ES-I3 (cell line): ENCODE data around the gene MYH6.
A peak's percentile ranks its signal among the peaks of the same experiment; 100 is the strongest.

Experiments used
- H3K36me3 ChIP-seq: 2 replicates; pipeline ENCODE4 v1.6.1; 2013; ENCODE audit warnings: mild to moderate bottlenecking, low read length, control low read depth, moderate library complexity; ENCODE audit not compliant: insufficient read depth
- H3K4me1 ChIP-seq: 2 replicates; pipeline ENCODE4 v1.6.1; 2013; ENCODE audit warnings: mild to moderate bottlenecking, control low read depth, low read length; ENCODE audit not compliant: insufficient read depth
- H3K9ac ChIP-seq: 2 replicates; pipeline ENCODE4 v1.6.1; 2013; ENCODE audit warnings: low read depth, mild to moderate bottlenecking, low read length, moderate library complexity
- H3K9me3 ChIP-seq: 2 replicates; pipeline ENCODE4 v1.6.1; 2013; ENCODE audit warnings: mild to moderate bottlenecking, low read length, moderate library complexity; ENCODE audit not compliant: control insufficient read depth, insufficient read depth

The MYH6 gene

DNA sequence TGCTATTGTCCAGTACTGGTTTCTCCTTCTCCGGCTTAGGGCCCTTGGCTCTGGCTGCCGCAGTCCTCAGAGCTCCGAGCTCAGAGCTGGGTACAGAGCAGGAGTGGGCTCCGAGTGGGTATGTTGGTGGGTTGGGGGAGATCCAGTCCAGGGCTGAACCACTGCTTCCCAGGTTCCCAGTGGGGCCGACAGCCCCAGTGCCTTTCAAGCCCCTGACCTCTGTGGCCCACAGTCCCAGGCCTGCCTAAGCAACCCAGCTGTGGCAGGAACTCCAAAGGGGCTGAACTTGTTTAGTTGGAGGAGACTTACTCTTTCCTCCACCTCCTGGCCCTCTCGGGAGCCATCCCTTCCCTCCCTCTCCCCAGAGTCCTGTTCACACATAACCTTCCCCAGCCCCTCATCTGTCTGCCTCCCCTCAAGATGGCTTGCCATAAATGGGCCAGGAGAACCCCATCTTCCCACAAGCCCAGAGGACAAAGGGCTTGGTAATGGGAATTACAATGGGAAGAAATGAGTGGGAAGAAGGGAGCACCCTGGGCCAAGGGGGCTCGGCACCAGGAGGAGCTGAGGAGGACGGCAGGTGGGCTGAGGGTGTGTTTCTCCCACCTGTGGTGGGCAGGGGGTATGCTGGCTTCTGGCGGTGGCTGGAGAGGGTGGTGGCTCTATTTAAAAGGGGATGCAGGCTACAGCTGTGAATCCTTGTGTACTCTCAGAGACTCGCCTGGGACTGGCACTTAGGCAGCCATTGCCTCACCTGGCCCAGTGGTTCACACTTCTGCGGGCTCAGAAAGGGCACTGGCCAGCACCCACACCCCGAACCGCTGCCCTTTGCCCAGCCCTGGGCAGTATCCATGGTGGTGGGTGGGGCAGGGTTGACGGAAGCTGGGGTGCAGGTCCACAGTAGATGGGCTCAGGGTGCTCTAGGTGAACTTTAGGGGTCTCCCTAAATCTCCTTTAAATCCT lies 3.8 kb upstream of the MYH6 start:
- Histone ChIP-seq H3K4me1 (no peaks in the 10 kb centered on the region), H3K9me3 (no peaks in the 10 kb centered on the region), H3K36me3 (no peaks in the 10 kb centered on the region), H3K9ac (no peak overlapping the region)

DNA sequence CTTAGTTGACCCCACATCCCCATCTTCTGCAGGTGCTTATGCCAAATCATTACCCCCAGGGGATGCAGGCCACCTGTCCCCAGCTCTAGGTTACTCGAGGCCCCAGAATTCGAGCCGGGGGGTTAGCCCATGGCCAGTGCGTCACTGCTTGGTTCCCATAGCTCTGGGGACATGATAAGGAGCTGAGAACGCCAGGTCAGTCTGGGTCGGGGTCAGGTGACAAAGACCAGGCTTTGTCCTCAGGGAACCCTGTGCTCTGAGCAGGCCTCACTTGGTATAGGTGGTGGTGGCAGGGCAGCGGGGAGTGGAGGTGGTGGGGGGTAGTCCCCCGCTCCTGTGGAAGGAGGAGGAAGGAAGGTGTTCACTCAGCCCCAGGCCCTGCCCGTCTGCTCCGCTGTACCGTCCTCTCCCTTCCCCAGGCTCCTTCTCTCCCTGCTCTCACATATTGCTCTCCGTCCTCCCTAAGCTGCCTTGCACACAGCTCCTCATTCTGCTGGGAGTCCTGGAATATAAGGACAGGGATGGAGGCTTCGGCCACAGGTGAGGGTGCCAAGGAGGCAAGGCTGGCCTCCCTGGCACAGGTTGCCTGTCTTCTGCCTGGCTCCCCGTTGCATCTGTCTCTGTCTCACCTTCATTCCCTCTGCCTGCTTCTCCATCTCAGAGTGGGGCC lies 2.0 kb upstream of the MYH6 start:
- Histone ChIP-seq H3K9me3 (no peaks in the 10 kb centered on the region), H3K9ac (no peak overlapping the region), H3K4me1 (no peaks in the 10 kb centered on the region), H3K36me3 (no peaks in the 10 kb centered on the region)

DNA sequence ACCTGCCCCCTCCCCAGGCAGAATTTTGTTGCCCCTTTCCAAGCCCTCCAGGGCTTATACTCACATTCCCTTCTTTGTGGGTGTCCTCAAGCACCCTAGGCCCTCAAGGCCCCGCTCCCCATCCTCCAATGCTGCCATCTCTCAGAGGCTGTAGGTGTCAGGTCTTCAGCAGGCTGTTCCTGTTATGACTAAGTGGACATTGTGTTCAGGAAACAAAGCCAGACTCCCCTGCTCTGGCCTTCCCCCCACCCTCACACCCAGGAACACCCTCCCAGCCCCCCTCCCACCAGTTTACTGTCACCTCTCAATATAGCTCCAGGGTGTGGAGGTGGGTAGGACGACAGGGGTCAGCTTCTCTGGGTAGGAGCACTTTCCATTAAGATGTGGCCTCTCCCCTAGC lies 1.4 kb upstream of the MYH6 start:
- no peaks in the 10 kb centered on the region for H3K9me3 ChIP-seq
- no peaks in the 10 kb centered on the region for H3K4me1 ChIP-seq
- H3K36me3 ChIP-seq = no peaks in the 10 kb centered on the region
- H3K9ac ChIP-seq = no peak overlapping the region

DNA sequence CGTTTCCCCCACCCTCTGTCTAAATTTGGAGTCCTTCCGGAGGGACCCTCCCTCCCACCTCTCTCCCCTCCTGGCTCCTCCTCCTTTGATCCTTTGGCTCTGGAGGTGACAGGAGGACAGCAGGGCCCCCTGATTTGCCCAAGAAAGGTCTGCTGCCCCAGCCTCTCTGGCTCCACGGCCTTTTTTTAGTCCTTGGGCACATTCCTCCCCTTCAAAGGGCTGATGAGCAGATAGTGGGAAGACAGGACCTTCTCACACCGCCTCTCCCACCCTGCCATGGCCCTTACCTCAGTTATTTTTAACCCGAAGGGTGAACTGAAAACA lies 196 bp upstream of the MYH6 start:
- Histone ChIP-seq H3K9me3 (no peaks in the 10 kb centered on the region), H3K4me1 (no peaks in the 10 kb centered on the region)

DNA sequence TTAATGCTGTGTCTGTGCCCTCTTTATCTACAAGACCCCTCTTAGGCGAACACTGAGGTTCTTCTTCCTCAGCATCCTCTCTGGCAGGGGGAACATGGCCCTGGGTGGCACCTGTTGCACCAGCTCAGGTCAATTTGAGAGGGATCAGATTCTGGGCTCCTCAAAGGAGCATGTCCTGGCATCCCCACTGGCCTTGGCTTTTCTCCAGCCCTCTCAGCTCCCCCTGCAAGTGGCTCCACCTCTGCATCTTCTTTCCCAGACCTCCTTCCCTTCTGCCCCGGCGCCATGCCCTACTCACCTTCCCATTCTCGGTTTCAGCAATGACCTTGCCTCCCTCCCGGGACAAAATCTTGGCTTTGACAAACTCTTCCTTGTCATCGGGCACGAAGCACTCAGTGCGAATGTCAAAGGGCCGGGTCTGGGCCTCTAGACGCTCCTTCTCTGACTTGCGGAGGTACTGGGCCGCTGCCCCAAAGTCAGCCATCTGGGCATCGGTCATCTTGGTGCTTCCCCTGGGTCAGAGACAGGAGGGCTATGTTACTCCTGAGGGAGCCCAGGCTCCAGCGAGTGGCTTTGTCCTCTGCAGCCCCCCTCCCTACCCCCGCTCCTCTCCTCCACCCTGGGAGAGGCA lies 1.2 kb downstream of the MYH6 start:
- H3K9ac ChIP-seq = no peak overlapping the region
- H3K9me3 ChIP-seq = no peaks in the 10 kb centered on the region
- H3K36me3 ChIP-seq = no peaks in the 10 kb centered on the region
- no peaks in the 10 kb centered on the region; the same call in 1 of the 2 replicates for H3K4me1 ChIP-seq

More for the DNA sequence above, 196 bp upstream of the MYH6 start:
- Histone ChIP-seq H3K9ac (no peak overlapping the region), H3K36me3 (no peaks in the 10 kb centered on the region)

DNA sequence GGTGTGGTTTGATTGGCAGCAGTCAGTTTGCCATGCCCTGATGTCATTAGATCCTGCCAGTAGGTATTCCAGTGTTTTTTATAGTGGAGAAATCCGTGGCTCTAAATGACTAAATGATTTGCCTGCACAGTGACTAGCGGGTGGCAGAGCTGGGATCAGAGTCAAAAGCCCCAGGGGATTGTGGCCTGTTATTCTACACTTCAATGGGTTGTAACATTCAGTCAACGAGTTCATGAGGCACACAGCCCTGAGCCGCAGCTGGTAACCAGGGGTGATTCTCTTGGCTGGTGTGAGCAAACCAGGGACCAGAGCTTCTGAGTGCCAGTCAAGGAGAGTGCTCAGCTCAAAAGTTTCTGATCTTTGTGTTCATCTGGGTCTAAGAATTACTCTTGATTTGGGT lies 1.8 kb downstream of the MYH6 start:
- no peaks in the 10 kb centered on the region; the same call in 1 of the 2 replicates for H3K4me1 ChIP-seq

DNA sequence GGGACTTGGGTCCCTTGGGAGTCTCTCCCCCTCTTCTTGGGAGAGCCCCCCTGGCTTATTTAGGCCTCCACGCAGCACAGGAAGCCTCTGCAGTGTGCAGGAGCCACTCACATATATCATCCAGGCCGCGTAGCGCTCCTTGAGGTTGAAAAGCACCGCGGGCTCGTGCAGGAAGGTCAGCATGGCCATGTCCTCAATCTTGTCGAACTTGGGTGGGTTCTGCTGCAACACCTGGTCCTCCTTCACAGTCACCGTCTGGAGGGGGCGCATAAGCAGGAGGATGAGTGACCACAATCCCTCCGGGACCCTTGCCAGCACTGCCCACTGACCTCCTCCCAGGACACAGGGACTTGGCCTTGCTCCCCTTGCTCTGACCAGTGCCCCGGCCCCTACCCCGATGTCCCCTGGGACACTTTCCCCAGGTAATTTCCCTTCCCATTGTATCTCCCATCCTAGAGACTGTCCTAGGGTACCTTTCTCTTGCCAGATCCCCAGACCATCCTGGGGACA lies 2.5 kb downstream of the MYH6 start:
- Histone ChIP-seq H3K4me1 (no peaks in the 10 kb centered on the region; the same call in 1 of the 2 replicates), H3K9me3 (no peaks in the 10 kb centered on the region), H3K9ac (no peak overlapping the region), H3K36me3 (no peaks in the 10 kb centered on the region)

More for the DNA sequence above, 1.8 kb downstream of the MYH6 start:
- Histone ChIP-seq H3K9ac (no peak overlapping the region), H3K36me3 (no peaks in the 10 kb centered on the region), H3K9me3 (no peaks in the 10 kb centered on the region)

DNA sequence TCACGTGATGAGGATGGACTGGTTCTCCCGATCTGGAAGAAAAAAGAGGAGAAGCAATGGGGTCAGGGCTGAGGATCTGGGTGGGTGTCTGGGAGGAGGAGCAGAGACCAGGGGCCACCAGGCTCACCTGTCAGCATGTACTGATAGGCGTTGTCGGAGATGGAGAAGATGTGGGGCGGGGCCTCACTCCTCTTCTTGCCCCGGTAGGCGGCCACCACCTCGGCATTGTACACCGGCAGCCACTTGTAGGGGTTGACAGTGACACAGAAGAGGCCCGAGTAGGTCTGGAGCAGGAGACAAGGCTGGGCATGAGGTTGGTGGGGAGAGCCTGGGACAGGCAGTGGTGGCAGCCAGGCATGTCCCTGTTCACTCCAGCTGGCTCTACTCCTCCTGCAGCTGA lies 3.0 kb downstream of the MYH6 start:
- H3K36me3 ChIP-seq = no peaks in the 10 kb centered on the region
- no peaks in the 10 kb centered on the region; the same call in 1 of the 2 replicates for H3K4me1 ChIP-seq
- no peaks in the 10 kb centered on the region for H3K9me3 ChIP-seq
- H3K9ac ChIP-seq = no peak overlapping the region

DNA sequence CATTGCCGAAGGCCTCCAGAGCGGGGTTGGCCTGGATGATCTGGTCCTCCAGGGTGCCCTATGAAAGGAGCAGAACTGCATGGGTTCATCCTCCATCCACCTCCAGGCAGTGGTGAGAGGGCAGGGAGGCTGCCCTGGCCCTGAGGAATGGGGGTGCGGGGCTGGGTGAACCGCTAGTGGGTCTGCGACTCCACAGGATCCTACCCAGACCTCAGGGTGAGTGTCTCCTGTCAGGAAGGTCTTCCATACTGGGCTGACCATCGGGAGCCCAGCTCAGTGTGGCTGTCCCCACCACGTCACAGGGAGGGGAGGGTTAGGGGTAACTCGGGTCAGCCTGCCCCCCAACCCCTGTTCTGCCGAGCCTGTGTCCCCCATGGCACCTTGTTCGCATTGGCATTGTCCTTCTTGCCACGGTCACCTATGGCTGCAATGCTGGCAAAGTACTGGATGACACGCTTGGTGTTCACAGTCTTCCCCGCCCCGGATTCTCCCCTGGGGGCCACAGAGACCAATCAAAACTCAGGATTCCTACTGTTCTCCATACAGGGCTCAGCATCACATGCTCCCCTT lies 3.7 kb downstream of the MYH6 start:
- Histone ChIP-seq H3K9me3 (no peaks in the 10 kb centered on the region), H3K4me1 (no peaks in the 10 kb centered on the region; the same call in 1 of the 2 replicates), H3K9ac (no peak overlapping the region), H3K36me3 (no peaks in the 10 kb centered on the region)

DNA sequence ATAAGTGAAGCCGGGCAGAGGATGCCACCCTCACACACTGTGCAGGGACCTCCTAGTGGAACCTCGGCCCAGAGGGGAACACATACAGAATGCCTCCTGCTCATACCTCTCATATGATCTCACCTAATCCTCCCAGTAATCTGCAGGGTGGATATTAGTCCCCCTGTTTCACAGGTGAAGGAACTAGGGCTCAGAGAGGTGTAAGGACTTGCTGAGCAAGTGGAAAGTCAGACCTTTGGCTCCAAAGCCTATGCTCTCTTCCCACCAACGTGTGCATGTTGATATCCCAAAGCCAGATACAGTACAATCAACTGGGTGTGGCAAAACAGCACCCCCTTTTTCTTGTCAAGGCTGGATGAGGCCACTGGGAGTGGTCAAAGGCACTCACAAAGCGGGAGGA lies 4.2 kb downstream of the MYH6 start:
- no peaks in the 10 kb centered on the region for H3K9me3 ChIP-seq
- H3K36me3 ChIP-seq = no peaks in the 10 kb centered on the region
- no peak overlapping the region for H3K9ac ChIP-seq
- H3K4me1 ChIP-seq = no peaks in the 10 kb centered on the region; the same call in 1 of the 2 replicates

DNA sequence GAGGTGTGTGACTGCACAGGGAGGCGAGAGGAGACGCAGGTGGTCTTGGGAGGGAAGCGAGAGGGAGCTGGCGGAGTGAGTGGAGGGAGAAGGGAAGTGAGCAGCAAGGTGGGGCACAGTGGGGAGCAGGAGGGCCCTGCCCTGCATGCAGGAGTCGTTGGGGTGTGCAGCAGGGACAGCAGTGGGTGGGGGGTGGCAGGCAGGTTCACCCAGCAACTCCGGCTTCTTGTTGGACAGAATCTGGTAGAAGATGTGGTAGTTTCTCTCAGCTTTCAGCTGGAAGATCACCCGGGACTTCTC lies 5.0 kb downstream of the MYH6 start:
- H3K36me3 ChIP-seq = no peaks in the 10 kb centered on the region
- H3K4me1 ChIP-seq = no peaks in the 10 kb centered on the region; the same call in 1 of the 2 replicates
- H3K9ac ChIP-seq = no peak overlapping the region; the same call in 1 of the 2 replicates
- H3K9me3 ChIP-seq = no peaks in the 10 kb centered on the region

DNA sequence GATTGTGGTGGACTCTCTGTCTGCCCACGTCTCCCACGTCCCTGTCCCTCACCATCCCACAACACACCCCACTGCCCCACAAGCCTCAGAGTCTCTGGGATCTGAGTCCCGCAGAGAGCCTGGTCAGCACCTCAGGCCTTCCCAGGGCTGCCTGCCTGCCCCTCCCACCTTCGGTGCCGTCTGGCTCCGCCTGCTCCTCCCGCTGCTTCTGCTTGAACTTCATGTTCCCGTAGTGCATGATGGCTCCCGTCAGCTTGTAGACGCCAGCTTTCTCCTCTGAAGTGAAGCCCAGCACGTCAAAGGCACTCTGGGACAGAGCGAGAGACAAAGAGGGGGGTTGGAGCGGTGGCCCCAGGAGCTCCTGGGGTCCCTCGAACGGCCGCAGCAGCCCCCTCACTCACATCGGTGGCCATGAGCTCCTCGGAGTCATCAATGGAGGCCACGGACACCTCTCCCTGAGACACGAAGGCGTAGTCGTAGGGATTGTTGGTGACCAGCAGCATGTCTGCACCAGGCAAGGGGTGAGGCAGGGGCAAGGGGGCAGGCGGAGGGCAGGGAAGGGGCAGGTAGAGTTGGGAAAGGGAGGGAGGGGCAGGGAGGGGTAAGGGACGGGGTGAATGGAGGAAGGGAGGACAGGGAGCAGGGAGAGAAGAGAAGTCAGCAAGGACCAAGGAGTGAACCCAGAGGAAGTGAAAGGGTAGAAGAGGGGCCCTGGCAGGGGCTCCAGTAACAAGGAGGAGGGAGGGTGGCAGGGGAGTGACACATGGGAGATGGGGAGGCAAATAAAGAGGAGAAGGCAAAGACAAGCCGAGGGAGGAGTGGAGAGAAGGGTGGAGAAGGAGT lies 5.6 kb downstream of the MYH6 start:
- Histone ChIP-seq H3K36me3 (no peaks in the 10 kb centered on the region), H3K9me3 (no peaks in the 10 kb centered on the region), H3K9ac (peak overlapping the region; percentile 38; the same call in 1 of the 2 replicates), H3K4me1 (no peaks in the 10 kb centered on the region; the same call in 1 of the 2 replicates)

DNA sequence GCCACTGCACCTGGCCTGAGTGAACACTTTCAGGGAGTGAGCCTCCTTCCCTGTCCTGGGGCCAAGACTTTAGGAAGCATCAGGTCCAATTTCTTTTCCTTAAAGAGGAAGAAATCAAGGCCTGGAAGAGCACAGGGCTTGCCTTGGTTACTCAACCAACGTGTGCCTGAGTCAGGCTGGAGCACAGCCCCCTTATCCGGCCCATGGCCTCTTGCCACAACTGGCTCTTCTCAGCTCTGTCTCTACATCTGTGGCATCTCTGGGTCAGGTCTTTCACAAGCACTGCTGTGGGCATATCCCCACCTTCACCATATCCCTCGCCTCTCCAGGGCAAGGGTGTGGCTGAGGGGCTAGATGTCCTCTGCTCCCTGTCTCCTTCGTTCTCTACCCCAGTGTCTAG lies 6.8 kb downstream of the MYH6 start:
- no peak overlapping the region for H3K9ac ChIP-seq
- H3K4me1 ChIP-seq = no peaks in the 10 kb centered on the region; the same call in 1 of the 2 replicates
- H3K9me3 ChIP-seq = no peaks in the 10 kb centered on the region
- no peaks in the 10 kb centered on the region for H3K36me3 ChIP-seq
